ENCODE data around the gene C5orf15.

- TF ChIP-seq EP300 (IDR thresholded peaks at IDR 0.05; ENCODE audit: borderline replicate concordance) (no peak), TEAD4 (IDR thresholded peaks at IDR 0.05) (no peak)
Measured at GRCh38 chr5:133985540-133986180, 17.2 kb upstream of the C5orf15 start.
